SIG-M5 (cell line): ENCODE results near the gene CELSR1.

Experiments used
- DNase-seq: peaks from one replicate; lab custom pipeline; 2025; lab: John Stamatoyannopoulos, UW

CELSR1 gene, protein sequence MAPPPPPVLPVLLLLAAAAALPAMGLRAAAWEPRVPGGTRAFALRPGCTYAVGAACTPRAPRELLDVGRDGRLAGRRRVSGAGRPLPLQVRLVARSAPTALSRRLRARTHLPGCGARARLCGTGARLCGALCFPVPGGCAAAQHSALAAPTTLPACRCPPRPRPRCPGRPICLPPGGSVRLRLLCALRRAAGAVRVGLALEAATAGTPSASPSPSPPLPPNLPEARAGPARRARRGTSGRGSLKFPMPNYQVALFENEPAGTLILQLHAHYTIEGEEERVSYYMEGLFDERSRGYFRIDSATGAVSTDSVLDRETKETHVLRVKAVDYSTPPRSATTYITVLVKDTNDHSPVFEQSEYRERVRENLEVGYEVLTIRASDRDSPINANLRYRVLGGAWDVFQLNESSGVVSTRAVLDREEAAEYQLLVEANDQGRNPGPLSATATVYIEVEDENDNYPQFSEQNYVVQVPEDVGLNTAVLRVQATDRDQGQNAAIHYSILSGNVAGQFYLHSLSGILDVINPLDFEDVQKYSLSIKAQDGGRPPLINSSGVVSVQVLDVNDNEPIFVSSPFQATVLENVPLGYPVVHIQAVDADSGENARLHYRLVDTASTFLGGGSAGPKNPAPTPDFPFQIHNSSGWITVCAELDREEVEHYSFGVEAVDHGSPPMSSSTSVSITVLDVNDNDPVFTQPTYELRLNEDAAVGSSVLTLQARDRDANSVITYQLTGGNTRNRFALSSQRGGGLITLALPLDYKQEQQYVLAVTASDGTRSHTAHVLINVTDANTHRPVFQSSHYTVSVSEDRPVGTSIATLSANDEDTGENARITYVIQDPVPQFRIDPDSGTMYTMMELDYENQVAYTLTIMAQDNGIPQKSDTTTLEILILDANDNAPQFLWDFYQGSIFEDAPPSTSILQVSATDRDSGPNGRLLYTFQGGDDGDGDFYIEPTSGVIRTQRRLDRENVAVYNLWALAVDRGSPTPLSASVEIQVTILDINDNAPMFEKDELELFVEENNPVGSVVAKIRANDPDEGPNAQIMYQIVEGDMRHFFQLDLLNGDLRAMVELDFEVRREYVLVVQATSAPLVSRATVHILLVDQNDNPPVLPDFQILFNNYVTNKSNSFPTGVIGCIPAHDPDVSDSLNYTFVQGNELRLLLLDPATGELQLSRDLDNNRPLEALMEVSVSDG (N-terminal part only)

DNA sequence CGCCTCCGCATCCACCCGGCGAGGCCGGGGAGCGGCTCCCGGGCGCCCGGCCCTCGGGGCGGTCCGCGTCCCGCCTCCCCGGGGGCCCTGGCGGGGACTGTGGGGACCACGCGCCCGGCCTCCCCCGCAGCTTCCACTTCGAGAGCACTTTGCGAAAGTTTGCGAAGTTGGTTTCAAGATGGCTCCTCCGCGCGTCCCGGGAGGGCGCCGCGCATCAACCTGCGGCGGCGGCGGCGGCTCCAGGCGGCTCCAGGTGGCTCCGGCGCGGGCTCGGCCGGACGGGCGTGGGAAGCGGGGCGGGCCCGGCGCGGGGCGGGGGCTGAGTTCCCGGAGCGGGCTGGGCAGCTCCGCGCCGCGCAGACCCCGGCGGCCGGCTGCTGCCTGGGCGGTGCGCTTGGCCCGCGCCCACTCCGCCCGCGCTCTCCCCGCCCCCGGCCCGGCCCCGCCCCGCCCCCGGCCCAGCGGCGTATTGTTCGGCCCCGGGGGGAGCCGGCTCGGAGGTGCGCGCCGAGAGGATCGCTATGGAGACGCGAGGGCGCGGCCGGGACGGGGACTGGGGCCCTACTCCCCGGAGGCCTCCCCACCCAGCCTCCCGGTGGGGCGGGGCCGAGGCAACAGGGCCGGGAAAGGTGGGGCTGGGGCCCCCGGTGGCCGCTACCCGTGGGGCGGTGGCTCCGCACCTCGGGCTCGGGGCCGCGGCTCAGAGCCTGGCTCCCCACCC is at the start of gene CELSR1:
TSS of gene CELSR1 (minus strand) at position 396 of the 721 bp plus-strand sequence. CDS start 450 bp downstream, outside the sequence.
- no peak for DNase-seq

DNA sequence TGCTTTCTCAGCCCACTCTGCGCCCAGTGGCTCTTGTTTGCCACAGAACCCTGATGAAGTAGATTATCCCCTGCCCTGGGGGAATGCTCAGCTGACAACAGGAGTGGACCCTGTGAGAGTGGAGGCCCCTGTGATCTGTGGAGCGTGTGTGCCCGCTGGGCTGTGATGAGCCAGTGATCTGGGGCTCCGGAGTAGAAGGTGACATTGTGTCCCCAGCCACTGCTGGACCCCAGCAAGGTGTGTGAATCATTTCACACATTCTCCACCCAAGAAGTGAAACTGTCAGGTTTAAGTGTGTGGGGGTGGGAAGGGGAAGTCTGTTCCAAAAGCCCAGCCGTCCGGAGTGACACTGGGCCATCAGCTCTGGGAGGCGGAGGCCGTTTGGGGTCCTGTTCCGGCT is 49.6 kb upstream of the CELSR1 start:
- DNase-seq = no peak

DNA sequence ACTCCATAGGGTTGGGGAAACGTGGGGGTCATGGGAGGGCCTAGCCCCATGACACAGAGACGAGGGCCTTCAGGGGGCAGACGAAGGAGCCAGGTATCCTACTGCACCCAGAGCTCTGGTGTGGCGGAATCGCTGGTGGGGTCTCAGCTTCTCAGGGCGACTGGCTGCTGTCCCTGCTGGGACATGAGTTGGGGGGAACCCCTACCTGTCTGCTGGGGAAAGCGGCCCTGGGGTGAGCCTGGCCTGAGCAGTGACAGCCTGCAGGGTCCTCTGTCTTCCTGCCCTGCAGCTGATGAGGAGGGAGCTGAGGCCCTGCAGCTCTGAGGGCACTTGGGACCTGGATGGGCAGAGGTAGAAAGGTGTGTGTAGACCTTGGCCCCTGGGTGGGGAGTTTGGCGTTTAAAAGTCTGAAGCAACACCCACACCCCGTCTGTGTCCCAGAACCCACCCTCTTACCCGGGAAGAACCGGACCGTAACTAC is 49.2 kb upstream of the CELSR1 start:
- no peak for DNase-seq

DNA sequence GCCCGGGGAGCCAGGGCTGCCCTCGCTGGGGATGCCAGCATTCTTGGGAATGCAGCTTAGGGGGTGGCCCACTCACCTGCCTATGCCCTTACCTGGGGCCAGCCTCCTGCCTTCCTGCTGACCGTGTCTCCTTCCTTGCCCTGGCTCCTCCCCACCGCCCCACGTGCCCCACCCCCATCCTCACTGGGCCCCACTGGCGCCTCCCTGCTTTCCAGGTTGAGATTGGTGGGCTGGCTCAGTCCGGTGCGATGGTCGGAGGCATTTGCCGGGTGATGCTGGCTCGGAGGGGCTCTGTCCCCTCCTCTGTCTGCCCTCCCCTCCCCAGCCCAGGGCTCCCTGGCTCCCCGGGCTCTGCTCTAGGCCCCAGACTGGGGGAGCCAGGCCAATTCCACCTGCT is 48.7 kb upstream of the CELSR1 start:
- no peak for DNase-seq

DNA sequence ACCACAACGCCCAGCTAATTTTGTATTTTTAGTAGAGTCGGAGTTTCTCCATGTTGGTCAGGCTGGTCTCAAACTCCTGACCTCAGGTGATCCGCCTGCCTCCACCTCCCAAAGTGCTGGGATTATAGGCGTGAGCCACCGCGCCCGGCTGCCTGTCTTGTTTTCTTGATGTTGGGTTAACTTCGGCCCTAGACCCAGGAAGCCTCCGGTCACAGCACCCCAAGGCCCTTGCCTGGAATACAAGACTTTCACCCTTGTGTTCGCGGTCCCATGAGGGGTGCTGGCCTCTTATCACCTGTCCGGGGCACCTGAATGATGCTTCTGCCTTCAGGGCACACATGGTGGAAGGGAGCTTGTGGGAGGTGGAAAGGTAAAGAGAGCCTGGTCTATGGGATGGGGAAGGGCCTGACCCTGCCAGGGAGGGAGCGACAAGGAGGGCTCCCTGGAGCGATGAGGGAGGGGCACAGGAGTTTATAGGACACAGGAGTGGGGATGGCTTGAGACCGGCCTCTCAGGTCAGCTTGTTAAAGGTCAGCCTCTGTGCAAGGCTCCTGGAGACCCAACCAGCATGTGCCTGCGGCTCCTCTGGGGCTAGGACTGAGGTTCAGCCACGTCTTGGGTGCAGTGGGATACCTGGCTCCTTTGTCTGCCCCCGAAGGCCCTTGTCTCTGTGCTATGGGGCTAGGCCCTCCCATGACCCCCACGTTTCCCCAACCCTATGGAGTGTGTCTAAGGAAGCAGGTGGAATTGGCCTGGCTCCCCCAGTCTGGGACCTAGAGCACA is 48.1 kb upstream of the CELSR1 start:
- DNase-seq = no peak

DNA sequence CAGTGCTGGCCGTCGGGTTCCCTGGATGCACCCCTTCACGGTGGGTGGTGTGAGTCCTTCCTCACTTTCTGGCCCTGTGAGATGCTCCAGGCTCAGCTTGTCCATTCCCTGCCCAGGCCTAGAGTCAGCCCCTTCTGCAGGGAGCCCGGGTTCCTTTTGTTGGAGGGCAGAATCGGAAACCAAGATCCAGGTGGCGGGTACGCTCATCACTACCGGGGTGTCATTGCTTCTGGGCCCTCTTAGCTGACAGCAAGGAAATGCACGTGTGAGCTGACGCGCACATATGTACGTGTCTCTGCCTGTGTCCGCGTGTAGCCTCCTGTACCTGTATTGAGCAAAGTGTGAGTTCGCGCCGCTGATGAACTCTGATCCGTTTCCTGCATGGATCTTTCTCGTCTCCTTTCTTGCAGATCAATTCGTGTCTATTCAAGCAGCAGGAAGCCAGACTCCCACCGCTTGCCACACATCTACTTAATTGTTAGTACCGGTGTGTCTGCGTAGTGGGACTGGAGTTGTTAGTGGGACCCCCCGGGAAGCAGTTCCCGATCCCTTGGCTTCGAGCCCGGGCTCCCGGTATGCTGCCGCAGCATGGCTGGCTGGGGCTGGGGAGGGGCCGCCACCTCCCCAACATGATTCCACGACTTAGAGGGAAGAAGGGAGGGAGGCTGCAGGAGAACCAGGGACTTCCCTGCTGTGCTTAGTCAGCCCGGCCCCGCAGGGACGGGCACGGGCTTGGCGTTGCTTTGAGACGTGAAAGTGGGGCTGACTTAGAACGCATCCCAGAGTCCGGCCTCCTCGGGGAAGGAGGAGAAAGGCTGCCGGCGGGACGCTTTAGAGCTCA is 46.9 kb upstream of the CELSR1 start:
- no peak for DNase-seq

DNA sequence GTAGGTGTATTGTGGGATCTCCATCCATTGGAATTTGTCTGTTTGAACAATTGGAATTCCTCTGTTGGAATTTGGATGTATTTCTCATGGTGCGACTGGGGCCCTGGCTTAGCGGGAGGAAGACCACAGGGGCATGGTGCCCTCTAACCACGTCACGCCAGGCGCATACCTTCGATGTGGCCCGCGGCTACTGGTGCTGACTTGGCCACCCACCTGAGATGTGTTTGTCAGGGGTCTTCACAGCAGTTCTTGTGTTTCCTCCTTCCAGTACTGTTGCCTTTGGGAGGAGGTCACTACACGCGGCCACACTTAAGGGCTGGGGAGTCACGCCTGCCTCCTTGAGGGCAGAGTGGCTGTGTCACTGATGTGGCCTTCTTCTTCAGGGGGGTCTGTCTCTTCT is 46.2 kb upstream of the CELSR1 start:
- DNase-seq = no peak

DNA sequence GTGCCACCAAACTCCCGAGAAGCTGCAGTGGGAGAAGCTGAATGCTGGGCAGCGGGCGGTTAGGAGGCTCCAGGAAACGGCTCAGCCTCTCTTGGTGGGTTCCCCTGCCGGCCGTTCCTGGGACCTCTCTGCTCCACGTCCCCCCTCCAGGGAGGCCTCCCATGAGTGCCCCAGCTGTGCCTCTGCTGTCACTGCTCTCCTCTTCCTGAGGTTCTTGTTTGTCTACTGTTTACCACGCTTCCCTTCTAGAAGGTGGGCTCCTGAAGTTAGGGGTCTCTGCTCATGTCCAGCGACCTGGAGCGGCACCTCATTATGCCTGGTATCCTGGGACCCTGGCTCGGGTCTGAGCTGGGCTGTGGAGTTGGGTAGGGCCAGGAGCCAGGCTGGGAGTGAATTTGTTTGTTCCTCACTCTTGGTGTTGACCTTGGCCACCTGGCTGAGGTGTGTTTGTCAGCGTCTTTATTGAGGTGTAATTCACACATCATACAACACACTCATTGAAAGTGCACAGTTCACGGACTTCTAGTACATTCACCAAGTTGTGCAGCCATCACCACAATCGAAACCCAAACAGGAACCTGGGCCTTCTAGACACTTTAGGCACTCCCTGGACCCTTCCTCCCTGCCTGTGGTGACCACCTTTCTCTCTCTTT is 45.0 kb upstream of the CELSR1 start:
- DNase-seq = no peak

DNA sequence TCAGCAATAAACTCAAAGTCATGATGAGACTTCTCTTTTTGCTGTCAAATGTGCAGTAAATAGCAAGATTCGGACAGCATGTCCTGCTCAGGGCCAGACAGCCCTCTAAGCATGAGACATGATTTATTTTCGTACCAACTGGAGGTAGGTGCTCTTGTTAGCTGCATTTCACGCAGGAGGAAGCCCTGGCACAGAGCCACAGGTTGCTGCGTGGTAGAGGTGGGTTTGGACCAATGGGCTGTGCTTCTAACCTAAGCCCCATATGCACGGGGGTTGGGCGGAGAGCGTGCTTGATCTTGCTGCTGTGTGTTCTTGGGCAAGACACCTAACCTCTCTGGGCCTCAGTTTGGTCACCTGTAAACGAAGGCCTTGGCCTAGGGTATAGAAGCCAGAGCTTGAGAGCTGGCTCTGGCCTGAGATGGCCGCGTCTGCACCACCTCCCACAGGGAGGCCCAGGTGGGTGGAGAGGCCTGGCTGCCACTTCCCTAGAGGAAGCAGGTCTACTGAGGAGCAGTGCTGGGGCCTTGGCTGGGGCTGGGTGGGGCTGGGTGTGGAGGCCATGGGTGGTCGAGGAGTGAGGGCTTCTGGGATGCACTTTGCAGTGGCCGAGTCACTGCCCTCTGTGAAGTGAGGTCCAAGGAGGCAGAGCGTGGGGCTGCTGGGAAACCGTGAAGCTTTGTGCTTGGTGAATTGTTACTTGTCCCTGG is 44.3 kb upstream of the CELSR1 start:
- no peak for DNase-seq

DNA sequence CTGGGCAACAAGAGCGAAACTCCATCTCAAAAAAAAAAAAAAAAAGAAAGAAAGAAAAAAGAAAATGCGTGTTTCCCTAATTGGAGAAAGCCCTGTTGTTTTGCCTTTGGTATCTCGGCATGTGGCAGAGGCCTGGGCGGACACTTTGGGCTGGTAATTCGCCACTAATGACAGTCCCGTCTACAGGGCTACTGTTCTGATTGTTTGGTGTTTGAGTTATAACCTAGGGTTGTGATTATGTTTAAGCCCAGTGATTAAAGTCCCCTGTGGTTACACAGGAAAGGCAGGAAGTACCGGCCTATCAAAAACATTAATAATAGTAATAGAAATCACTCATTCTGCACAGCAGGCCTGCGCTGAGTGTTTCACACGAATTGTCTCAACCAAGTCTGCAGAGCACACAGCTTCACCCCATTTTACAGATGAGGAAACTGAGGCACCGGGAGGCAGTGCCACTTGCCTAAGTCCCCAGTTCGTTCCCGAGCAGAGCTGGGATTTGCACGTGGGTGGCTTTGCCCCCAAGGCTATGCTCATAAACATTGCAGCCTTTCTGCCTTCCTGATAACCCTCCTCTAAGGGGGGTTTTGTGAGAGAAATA is 43.6 kb upstream of the CELSR1 start:
- no peak for DNase-seq

DNA sequence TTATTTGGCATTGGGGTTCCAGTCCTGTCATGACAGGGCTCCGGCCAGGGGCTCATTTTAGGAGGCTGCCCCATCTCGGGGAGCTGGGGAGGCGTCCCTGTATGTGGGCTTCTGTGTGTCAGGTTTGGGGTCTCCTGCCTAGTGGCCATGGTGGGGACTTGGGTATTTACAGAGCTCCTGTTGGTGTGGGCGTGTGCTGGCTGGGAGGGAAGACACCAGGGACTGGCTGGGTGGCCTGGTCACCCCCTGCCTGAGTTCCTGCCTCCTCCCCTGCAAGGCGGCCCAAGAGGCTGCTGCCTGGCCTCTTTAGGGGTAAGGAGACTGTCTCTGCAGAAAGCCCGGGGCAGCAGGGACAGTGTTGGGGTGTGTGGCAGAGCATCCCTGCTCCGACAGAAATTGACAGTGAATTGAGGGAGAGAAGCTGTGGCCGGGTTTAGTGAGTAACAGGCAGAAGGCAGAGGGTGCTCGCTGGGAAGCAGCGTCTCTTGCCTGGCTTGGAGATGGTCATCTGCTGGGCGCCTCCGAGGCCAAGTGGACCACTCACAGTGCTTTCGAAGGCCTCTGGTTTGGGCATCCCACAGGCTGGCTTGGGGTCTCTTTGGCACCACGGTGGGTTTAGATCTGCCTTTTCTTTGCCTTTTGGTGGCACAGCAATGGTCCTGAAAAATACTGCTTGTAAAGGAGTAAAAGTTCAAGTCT is 42.5 kb upstream of the CELSR1 start:
- DNase-seq = no peak

DNA sequence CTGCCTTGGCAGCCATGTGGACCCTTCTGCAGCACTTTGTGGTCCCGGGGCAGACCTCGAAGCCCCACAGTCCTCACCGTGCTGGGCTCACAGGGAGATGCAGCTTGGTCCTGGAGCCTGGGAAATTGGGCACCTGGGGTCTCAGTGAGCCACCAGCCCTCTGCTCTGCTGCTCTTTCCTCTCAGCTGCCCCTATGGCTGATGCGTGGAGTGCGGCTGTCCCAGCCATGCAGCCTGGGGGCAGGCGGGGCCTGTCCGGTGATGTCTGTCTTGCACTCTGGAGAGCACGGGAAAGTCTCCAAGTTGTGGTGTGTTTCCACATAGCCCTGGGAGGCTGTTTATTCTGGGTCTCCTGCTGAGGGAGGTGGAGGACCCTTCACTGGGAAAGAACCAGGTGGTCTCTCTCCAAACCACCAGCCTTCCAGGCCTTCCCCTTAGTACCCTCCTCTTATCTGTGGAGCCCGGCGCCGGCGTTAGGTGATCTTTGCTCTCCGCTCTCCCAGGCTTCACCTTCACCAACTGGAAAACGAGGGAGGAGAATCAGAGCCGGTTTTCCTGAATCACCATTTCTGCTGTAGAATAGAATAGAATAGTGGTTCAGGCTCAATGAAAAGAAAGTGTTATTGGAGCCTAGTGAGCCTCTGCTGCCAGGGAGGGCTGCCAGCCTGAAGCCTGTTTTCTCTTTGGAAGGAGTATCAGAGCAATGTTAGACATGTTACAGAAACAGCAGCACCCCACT is 41.6 kb upstream of the CELSR1 start:
- no peak for DNase-seq

DNA sequence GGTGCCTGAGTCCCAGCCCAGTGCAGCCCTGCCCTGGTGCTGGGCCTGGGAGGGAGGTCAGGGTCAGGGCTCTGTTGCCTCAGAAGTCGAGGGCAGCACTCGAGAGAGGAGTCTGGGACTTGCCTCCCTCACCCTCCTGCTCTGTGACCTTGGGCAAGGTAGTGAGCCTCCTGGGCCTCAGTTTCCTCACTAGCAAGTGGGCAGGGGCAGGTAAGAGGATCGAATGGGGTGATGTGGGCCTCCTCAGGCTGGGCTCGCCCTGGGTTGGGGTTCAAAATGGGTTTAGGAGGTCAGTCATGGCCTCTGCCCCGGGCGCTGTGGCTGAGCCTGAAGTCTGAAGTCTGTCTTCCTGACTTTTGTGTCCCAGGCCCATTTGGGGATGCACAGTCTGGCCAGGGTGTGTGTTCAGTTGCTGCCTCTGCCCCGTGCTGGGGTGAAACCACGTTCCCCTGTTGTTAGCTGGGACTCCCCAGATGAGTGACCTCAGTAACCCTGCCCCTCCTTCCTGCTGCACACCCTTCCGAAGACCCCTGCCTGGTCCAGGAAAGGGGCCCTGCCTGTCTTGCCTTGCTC is 40.9 kb upstream of the CELSR1 start:
- DNase-seq = no peak

DNA sequence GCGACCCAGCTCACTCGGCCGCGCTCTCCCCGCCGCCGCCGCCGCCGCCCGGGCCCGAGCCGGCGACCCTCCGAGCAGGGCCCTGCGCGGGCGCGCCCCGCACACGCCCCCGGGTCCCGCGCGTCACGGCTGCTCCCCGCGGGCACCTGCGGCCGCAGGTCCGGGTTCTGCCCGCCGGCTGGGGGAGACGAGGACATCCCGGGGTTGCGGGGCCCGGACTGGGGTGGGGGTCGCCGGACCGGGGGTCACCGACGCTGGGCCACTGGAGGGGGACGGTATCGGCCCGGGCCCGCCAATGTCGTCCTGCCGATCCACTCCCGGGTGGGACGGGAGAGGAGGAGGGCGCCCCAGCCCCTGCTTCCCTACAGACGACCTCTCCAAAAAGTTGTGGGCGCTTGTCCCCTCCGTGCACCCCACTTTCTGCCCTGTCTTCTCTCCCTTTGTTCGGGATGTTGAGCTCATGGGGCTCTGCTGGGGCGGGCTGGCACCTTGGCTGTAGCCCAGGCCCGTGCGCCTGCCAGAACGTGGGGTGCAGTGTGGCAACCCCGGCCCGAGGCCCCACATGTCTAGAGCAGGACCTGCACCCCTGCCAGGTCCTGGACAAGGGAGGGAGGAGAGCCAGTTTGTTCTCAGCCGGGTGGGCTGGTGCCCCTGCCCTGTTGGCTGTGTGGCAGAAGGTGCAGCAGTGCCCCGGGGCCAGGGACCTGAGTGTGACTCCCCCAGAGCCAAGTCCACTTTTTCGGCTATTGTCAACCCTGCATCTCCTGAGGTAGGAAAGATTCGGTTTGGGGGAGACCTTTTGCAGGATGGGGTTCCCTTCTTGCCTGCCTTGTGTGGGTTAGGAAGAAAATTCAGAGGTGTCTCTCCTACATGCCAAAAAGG is 40.2 kb upstream of the CELSR1 start:
- DNase-seq = no peak

DNA sequence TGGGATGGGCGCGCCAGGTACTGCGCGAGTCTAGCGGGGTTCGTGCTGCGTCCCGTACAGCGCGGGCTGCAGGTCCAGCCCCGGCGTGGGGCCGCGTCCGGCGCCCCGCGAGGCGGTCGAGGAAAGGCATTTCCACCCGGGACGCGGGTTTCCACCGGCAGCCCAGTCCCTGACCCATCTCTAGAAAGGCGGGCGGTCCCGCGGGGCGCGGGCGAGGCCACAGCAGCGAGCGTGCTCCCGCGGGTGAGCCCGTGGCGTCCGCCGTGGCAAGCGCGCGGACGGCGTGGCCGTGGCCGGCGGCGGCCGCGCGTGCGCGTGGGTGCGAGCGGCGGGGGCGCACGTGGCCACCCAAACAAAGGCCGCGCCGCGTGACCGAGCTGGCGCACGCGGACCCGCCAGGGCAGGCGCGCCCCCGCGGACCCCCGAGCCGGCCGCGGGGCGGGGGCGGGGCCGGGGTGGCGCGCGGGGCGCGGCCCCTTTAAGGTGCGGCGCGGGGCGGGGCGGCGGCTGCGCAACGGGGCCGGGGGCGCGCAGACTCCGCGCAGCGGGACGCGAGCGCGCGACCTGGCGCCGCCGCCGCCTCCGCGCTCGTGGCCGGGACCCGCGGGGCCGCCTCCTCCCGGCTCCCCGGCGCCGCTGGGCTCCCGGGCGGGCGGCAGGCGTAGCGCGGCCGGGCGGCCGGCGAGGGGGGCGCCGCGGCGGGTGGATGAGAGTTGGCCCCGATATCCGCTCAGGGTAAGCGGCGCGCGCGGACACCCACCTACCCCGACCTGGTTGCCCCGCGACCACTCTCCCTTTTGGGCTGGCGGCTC is 39.3 kb upstream of the CELSR1 start:
- DNase-seq = no peak
